ENCODE results near the gene ZNF792. TPM values are rescaled to one million over a fixed set of nuclear protein-coding genes. Genes with fewer than 3 reads are reported as not detected.
A peak's percentile ranks its signal among the peaks of the same experiment; 100 is the strongest.
"Not testable (repeated sequence)": the region's sequence is repeated elsewhere in the genome, so short reads cannot be mapped to it uniquely, and the experiment has no call there.

ZNF792 gene
- polyA plus RNA-seq, 2 of the 4 experiments (the other 2 are of a cell fraction), result 2.0 to 3.7 TPM

GRCh38 chr19:34998777-34999497, 34.9 kb upstream of the ZNF792 start:
- Histone ChIP-seq H3K4me1 (peaks cover 80% of the 10 kb centered on the region), H3K9me3 (no peaks in the 10 kb centered on the region), H3K27ac (peak overlapping the region; percentile 94 to 95), H3K4me2 (peak overlapping the region; percentile 76), H3K4me3 (peak overlapping the region; percentile 91)
- DNase-seq (ENCODE audit: low read depth in 1 of 2, low spot score in 1 of 2) (peak in 1 of 2 experiments; percentile 91), FAIRE-seq (peak; percentile 36), ATAC-seq (peak in 1 of 2 experiments; percentile 56; a peak in 3 of 6 replicates)
- POLR2A ChIA-PET, result interaction anchor here (0.6 to 2.5 kb wide), 12 partner anchors 9 to 321 kb away, joined by 3 to 20 read pairs (median 6); partner anchors contain the start of genes SCGB2B2, ZNF30 and ZNF302
- WGBS (ENCODE audit: missing lambda C conversion rate), result 51% methylated on average over 13 of the region's 13 CpGs
- CTCF ChIA-PET, result interaction anchor here (0.7 to 61.4 kb wide), 6 partner anchors 9 to 735 kb away, joined by 3 to 1860 read pairs (median 9); partner anchors contain the start of genes GRAMD1A, SCN1B and ZNF792
- TF ChIP-seq, protein P1, sequence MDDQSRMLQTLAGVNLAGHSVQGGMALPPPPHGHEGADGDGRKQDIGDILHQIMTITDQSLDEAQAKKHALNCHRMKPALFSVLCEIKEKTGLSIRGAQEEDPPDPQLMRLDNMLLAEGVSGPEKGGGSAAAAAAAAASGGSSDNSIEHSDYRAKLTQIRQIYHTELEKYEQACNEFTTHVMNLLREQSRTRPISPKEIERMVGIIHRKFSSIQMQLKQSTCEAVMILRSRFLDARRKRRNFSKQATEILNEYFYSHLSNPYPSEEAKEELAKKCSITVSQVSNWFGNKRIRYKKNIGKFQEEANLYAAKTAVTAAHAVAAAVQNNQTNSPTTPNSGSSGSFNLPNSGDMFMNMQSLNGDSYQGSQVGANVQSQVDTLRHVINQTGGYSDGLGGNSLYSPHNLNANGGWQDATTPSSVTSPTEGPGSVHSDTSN (IDR thresholded peaks at IDR 0.05), result 0 out of 2 replicates have a peak, but pooled peaks have one; percentile 26
- no peak for TF ChIP-seq HDAC2 (IDR thresholded peaks at IDR 0.05)
- peak; percentile 44; the same call in 1 of the 2 replicates for TF ChIP-seq MYC (IDR thresholded peaks at IDR 0.05; ENCODE audit: borderline replicate concordance, low read length)

- Histone ChIP-seq H3K4me2 (peak overlapping the region; percentile 76), H3K27ac (peak overlapping the region; percentile 94 to 95), H3K4me1 (peaks cover 76% of the 10 kb centered on the region)
- POLR2A ChIA-PET, result interaction anchor here (2.0 kb wide), 1 partner anchor 8 kb away, joined by 5 read pairs; no protein-coding TSS in a partner anchor
- 93% methylated on average over 7 of the region's 7 CpGs for whole genome bisulfite sequencing (ENCODE audit: missing lambda C conversion rate)
- CTCF ChIA-PET, result interaction anchor here (0.7 to 61.4 kb wide), 5 partner anchors 9 to 734 kb away, joined by 3 to 1860 read pairs (median 9); partner anchors contain the start of genes GRAMD1A, SCN1B and ZNF792
- not testable (repeated sequence) for DNase-seq (ENCODE audit: low read depth in 1 of 2, low spot score in 1 of 2); H3K4me3 ChIP-seq; H3K9me3 ChIP-seq; FAIRE-seq; ATAC-seq
Observed at GRCh38 chr19:34998224-34998623, 34.2 kb upstream of the ZNF792 start.

GRCh38 chr19:34997071-34997617, 33.1 kb upstream of the ZNF792 start:
- ATAC-seq (no peak), DNase-seq (ENCODE audit: low read depth in 1 of 2, low spot score in 1 of 2) (no peak), FAIRE-seq (peak; percentile 39)
- 82% methylated on average over 8 of the region's 8 CpGs for WGBS (ENCODE audit: missing lambda C conversion rate)
- peak overlapping the region; percentile 94 to 95 for H3K27ac ChIP-seq
- no peak overlapping the region for H3K4me2 ChIP-seq
- H3K9me3 ChIP-seq, result no peaks in the 10 kb centered on the region
- POLR2A ChIA-PET, result interaction anchor here (2.0 kb wide), 1 partner anchor 9 kb away, joined by 5 read pairs; no protein-coding TSS in a partner anchor
- peaks cover 66% of the 10 kb centered on the region for H3K4me1 ChIP-seq
- CTCF ChIA-PET, result interaction anchor here (1.0 to 61.4 kb wide), 5 partner anchors 8 to 138 kb away, joined by 3 to 1860 read pairs (median 19); partner anchors contain the start of genes GRAMD1A, LGI4, SCN1B and ZNF792
- TF ChIP-seq, protein P2, sequence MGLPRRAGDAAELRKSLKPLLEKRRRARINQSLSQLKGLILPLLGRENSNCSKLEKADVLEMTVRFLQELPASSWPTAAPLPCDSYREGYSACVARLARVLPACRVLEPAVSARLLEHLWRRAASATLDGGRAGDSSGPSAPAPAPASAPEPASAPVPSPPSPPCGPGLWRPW (IDR thresholded peaks at IDR 0.05), result no peak
- TF ChIP-seq HOXB5 (CRISPR knock-in tag; IDR thresholded peaks at IDR 0.05), result no peak
- no peak for TF ChIP-seq RAD21 (conservative IDR thresholded peaks at IDR 0.05 in 1 of 2, IDR thresholded peaks at IDR 0.05 in 1 of 2)
- TF ChIP-seq FOSB (CRISPR knock-in tag; IDR thresholded peaks at IDR 0.05), result no peak
- no peak for TF ChIP-seq CHD4 (IDR thresholded peaks at IDR 0.05; ENCODE audit: borderline replicate concordance)
- no peak for TF ChIP-seq HOXB13 (CRISPR knock-in tag; IDR thresholded peaks at IDR 0.05; ENCODE audit: low read depth)
- TF ChIP-seq, protein P3, sequence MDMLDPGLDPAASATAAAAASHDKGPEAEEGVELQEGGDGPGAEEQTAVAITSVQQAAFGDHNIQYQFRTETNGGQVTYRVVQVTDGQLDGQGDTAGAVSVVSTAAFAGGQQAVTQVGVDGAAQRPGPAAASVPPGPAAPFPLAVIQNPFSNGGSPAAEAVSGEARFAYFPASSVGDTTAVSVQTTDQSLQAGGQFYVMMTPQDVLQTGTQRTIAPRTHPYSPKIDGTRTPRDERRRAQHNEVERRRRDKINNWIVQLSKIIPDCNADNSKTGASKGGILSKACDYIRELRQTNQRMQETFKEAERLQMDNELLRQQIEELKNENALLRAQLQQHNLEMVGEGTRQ (IDR thresholded peaks at IDR 0.05), result no peak
- TF ChIP-seq HMGXB4 (CRISPR knock-in tag; IDR thresholded peaks at IDR 0.05; ENCODE audit: borderline replicate concordance), result no peak
- no peak for TF ChIP-seq BHLHE40 (IDR thresholded peaks at IDR 0.05; ENCODE audit: low read depth, low read length)
- no peak for TF ChIP-seq KDM1A (IDR thresholded peaks at IDR 0.05; ENCODE audit: low read depth)
- no peak for TF ChIP-seq NPAS2 (CRISPR knock-in tag; IDR thresholded peaks at IDR 0.05; ENCODE audit: borderline replicate concordance)
- no peak for TF ChIP-seq MAFK (IDR thresholded peaks at IDR 0.05; ENCODE audit: partially characterized antibody)
- no peak overlapping the region for H3K4me3 ChIP-seq
